HCT116 (cell line): ENCODE results near the gene SAMD14. TPM values are rescaled to one million over a fixed set of nuclear protein-coding genes. Genes with fewer than 3 reads are reported as not detected.
A peak's percentile ranks its signal among the peaks of the same experiment; 100 is the strongest.

Source experiments
- ATAC-seq: fragments of 200-7000 bp; cut with Tn5 transposase; 2 replicates; pipeline ENCODE4 v1.9.1; 2020; ENCODE audit warnings: mild to moderate bottlenecking, moderate library complexity
- BruUV-seq: library from RNA; stranded (reverse); fragments of 400-500 nt; replicated peaks from 2 replicates; lab custom pipeline; 2021; lab: Mats Ljungman, UMichigan
- CTCF ChIA-PET: fragments of 300-600 bp; sonication (Branson Sonifier 250); formaldehyde crosslinking; loops from one replicate; lab custom pipeline; 2021; ENCODE audit warnings: antibody characterized with exemption; lab: Charles Lee
- POLR2A ChIA-PET: fragments of 300-600, 350-600 bp; sonication (Branson Sonifier 250); formaldehyde crosslinking; loops from one replicate; lab custom pipeline; 2021; ENCODE audit warnings: antibody characterized with exemption; lab: Charles Lee
- RAD21 ChIA-PET, 2 experiments: fragments of 300-600 bp; sonication (Branson Sonifier 250); formaldehyde crosslinking; loops; one replicate each; lab custom pipeline; 2023; ENCODE audit warnings: low total read pairs in 2 of 2; ENCODE audit not compliant: uncharacterized antibody in 2 of 2, unreplicated experiment in 2 of 2, low non-redundant PET in 1 of 2; lab: Charles Lee
- DNase-seq: peaks from one replicate; pipeline ENCODE4 v3.0.0-alpha.2; 2010; ENCODE audit warnings: low read depth, low spot score
- H2AFZ ChIP-seq: fragments of 200-600 bp; shearing (Covaris generic), sonication (generic); 2 replicates; pipeline ENCODE4 v1.6.1; 2017; ENCODE audit warnings: low read depth, mixed run types, mixed read lengths, antibody characterized with exemption, low read length; ENCODE audit not compliant: poor library complexity, severe bottlenecking
- H3K27ac ChIP-seq: 2 replicates; pipeline ENCODE4 v1.5.1; 2012; ENCODE audit warnings: low read depth, low read length
- H3K27me3 ChIP-seq: fragments of 200-600 bp; sonication (generic); 2 replicates; pipeline ENCODE4 v1.6.1; 2016; ENCODE audit warnings: mixed run types, low read length, mixed read lengths; ENCODE audit not compliant: insufficient read depth
- H3K36me3 ChIP-seq, 2 experiments: fragments of 200-500 bp in 1 of 2; fragments of 200-600 bp in 1 of 2; sonication (Bioruptor generic) in 1 of 2; sonication (generic) in 1 of 2; 2 replicates each; pipeline versions ENCODE4 v1.5.1 to v1.6.1; 2014 to 2016; ENCODE audit warnings: low read length in 2 of 2, inconsistent platforms in 1 of 2, mixed read lengths in 1 of 2, mixed run types in 1 of 2; ENCODE audit not compliant: insufficient read depth in 2 of 2, control insufficient read depth in 1 of 2
- H3K4me1 ChIP-seq, 2 experiments: fragments of 200-600 bp in 1 of 2; sonication (generic) in 1 of 2; 2 replicates each; pipeline versions ENCODE4 v1.5.1 to v1.6.1; 2012 to 2017; ENCODE audit warnings: low read length in 2 of 2, inconsistent platforms in 1 of 2, mild to moderate bottlenecking in 1 of 2, mixed read lengths in 1 of 2, mixed run types in 1 of 2, moderate library complexity in 1 of 2; ENCODE audit not compliant: insufficient read depth in 2 of 2, control insufficient read depth in 1 of 2
- H3K4me2 ChIP-seq: fragments of 200-600 bp; sonication (generic); 2 replicates; pipeline ENCODE4 v1.6.1; 2017; ENCODE audit warnings: mixed run types, low read length, mixed read lengths
- H3K4me3 ChIP-seq, 2 experiments: fragments of 200-600 bp in 1 of 2; sonication (generic) in 1 of 2; replicated peaks in 1 of 2; 2 replicates each; pipeline ENCODE4 v1.5.1; 2011 to 2016; ENCODE audit warnings: low read length in 2 of 2, control low read depth in 1 of 2, low read depth in 1 of 2, mild to moderate bottlenecking in 1 of 2, mixed read lengths in 1 of 2, mixed run types in 1 of 2
- H3K79me2 ChIP-seq: fragments of 200-600 bp; sonication (generic); 2 replicates; pipeline ENCODE4 v1.6.1; 2017; ENCODE audit warnings: mild to moderate bottlenecking, mixed run types, low read length, moderate library complexity, mixed read lengths; ENCODE audit not compliant: insufficient read depth
- H3K9ac ChIP-seq: fragments of 200-600 bp; sonication (generic); 2 replicates; pipeline ENCODE4 v1.6.1; 2016; ENCODE audit warnings: low read length, mixed read lengths
- H3K9me2 ChIP-seq: fragments of 200-600 bp; sonication (generic), shearing (Covaris generic); 2 replicates; pipeline ENCODE4 v1.6.1; 2017; ENCODE audit warnings: mixed run types, mild to moderate bottlenecking, moderate library complexity; ENCODE audit not compliant: insufficient read depth
- H3K9me3 ChIP-seq, 2 experiments: fragments of 200-500 bp in 1 of 2; fragments of 200-600 bp in 1 of 2; sonication (Bioruptor generic) in 1 of 2; sonication (generic) in 1 of 2; 2 replicates each; pipeline ENCODE4 v1.6.1; 2014 to 2017; ENCODE audit warnings: low read length in 2 of 2, mixed read lengths in 2 of 2, inconsistent platforms in 1 of 2, low read depth in 1 of 2, mild to moderate bottlenecking in 1 of 2, mixed run types in 1 of 2, moderate library complexity in 1 of 2; ENCODE audit not compliant: control insufficient read depth in 1 of 2, insufficient read depth in 1 of 2
- H4K20me1 ChIP-seq: fragments of 200-600 bp; sonication (generic), shearing (Covaris generic); 2 replicates; pipeline ENCODE4 v1.6.1; 2017; ENCODE audit warnings: mixed run types, mild to moderate bottlenecking, moderate library complexity; ENCODE audit not compliant: insufficient read depth
- CBX3 ChIP-seq: IDR thresholded peaks from 2 replicates; pipeline ENCODE4 v1.6.1; 2012; ENCODE audit warnings: low read depth
- ELF1 ChIP-seq: IDR thresholded peaks from 2 replicates; pipeline ENCODE4 v1.6.1; 2012; ENCODE audit warnings: low read depth, borderline replicate concordance
- EZH2phosphoT487 ChIP-seq: fragments of 200-600 bp; IDR thresholded peaks from 2 replicates; pipeline ENCODE4 v1.6.1; 2018; ENCODE audit warnings: antibody characterized with exemption, borderline replicate concordance
- FOSL1 ChIP-seq: IDR thresholded peaks from 2 replicates; pipeline ENCODE4 v1.6.1; 2012; ENCODE audit warnings: low read depth
- JUND ChIP-seq: IDR thresholded peaks from 2 replicates; pipeline ENCODE4 v1.6.1; 2012
- MAX ChIP-seq: IDR thresholded peaks from 2 replicates; pipeline ENCODE4 v1.6.1; 2012
- POLR2A ChIP-seq: IDR thresholded peaks from 2 replicates; pipeline ENCODE4 v1.7.0; 2011; ENCODE audit warnings: borderline replicate concordance; ENCODE audit not compliant: insufficient read depth, insufficient read length; ENCODE audit errors: extremely low read depth
- POLR2AphosphoS5 ChIP-seq: IDR thresholded peaks from 2 replicates; pipeline ENCODE4 v1.6.1; 2011; ENCODE audit warnings: mild to moderate bottlenecking, low read depth, low read length, moderate library complexity
- RAD21 ChIP-seq: IDR thresholded peaks from 2 replicates; pipeline ENCODE4 v1.6.1; 2012; ENCODE audit warnings: low read depth, mild to moderate bottlenecking
- REST ChIP-seq: IDR thresholded peaks from 2 replicates; pipeline ENCODE4 v1.6.1; 2012; ENCODE audit warnings: low read depth
- SIN3A ChIP-seq: IDR thresholded peaks from 2 replicates; pipeline ENCODE4 v1.6.1; 2012; ENCODE audit warnings: low read depth
- SP1 ChIP-seq: IDR thresholded peaks from 2 replicates; pipeline ENCODE4 v1.6.1; 2012; ENCODE audit warnings: low read depth
- TCF7L2 ChIP-seq: IDR thresholded peaks from 2 replicates; pipeline ENCODE4 v1.7.0; 2011; ENCODE audit warnings: borderline replicate concordance, inconsistent platforms; ENCODE audit not compliant: insufficient read depth, insufficient read length; ENCODE audit errors: extremely low read depth
- YY1 ChIP-seq: IDR thresholded peaks from 2 replicates; pipeline ENCODE4 v1.6.1; 2011; ENCODE audit warnings: low read length, low read depth, moderate library complexity, mild to moderate bottlenecking; ENCODE audit not compliant: insufficient replicate concordance; ENCODE audit errors: extremely low read depth
- ZBTB33 ChIP-seq: IDR thresholded peaks from 2 replicates; pipeline ENCODE4 v1.6.1; 2011; ENCODE audit warnings: mild to moderate bottlenecking, low read length, moderate library complexity; ENCODE audit not compliant: insufficient replicate concordance; ENCODE audit errors: extremely low read depth
- ZFX ChIP-seq: fragments of 450-650 bp; IDR thresholded peaks from 2 replicates; pipeline ENCODE4 v1.6.1; 2017
- intact Hi-C: fragments of 100-400 bp; cut with micrococcal nuclease; formaldehyde crosslinking; loops from 2 replicates; pipeline ENCODE4 v1.10.0; 2022
- total RNA-seq: library from RNA; stranded (reverse); gene quantifications from one replicate; pipeline ENCODE4 v1.2.1, GENCODE V29; 2021; ENCODE audit not compliant: unreplicated experiment
- TF ChIP-seq, protein P1 (sequence below): IDR thresholded peaks from 2 replicates; pipeline ENCODE4 v1.6.1; 2012
- TF ChIP-seq, protein P2 (sequence below), 3 experiments: fragments of 200-600 bp in 1 of 3; sonication (generic) in 1 of 3; IDR thresholded peaks in 2 of 3; conservative IDR thresholded peaks in 1 of 3; 2 replicates each; pipeline ENCODE4 v1.5.1; 2012 to 2017; ENCODE audit warnings: low read depth in 2 of 3, low read length in 2 of 3, antibody characterized with exemption in 1 of 3, borderline replicate concordance in 1 of 3, control low read depth in 1 of 3, mild to moderate bottlenecking in 1 of 3, mixed read lengths in 1 of 3, mixed run types in 1 of 3, moderate library complexity in 1 of 3; ENCODE audit not compliant: insufficient read depth in 1 of 3

SAMD14 gene
- total RNA-seq, 1 experiment from 2014 or later: 1.5 TPM

DNA sequence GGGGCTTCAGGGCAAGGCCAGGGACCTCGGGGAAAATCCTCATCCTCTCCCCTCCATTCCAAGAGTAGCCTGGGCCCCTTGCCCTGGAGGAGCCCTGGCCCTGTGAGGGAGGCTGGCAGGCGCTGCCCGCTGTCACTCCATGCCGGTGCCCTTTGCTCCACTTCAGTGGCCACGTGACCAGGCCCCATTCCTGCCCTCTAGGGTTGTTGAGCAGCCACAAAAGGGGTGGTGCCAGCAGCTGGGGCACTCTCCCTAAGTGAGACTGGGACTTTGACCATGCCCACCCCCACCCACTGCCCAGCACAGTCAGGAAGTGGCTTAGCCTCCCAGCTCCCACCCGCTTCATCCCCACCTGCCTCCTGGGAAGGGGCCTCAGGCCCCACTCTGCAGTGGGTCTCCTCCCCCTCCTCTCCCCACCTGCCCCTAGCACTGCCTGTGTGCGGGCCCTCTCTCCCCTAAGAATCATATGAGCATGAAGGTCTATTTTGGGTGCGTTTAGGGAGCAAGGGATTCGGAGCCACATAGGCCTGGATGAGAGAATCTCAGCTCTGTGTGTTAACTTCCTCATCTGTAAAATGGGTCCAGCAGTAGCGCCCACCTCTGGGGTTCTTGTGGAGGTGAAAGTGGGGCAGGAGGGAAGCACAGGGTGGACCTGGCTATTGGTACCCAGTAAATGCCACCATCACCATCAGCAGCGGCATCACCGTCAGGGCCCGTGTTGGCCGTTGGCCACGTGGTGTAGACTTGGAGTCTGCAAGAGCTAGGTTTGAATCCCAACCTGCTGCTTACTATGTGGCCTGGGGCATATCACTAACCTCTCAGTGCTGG lies 27.6 kb downstream of the SAMD14 start:
- Histone ChIP-seq H3K79me2 (no peaks in the 10 kb centered on the region), H3K4me2 (peak overlapping the region; percentile 42), H3K9me2 (no peaks in the 10 kb centered on the region), H3K4me3 (no peak overlapping the region), H3K9me3 (no peaks in the 10 kb centered on the region), H4K20me1 (no peaks in the 10 kb centered on the region), H2AFZ (no peak overlapping the region), H3K27ac (peak overlapping the region; percentile 47; the same call in 1 of the 2 replicates), H3K4me1 (peaks cover 32 to 33% of the 10 kb centered on the region in 2 experiments), H3K9ac (peak overlapping the region; percentile 22; the same call in 1 of the 2 replicates), H3K27me3 (no peaks in the 10 kb centered on the region), H3K36me3 (peaks cover 0 to 7% of the 10 kb centered on the region in 2 experiments; a peak in 2 of 4 replicates)
- DNase-seq (no peak), ATAC-seq (peak; percentile 69)
- BruUV-seq: no TSS peak
- ChIA-PET RAD21 (no interaction called here), CTCF (interaction anchor here (3.3 kb wide), 1 partner anchor 9 kb away, joined by 15 read pairs; no protein-coding TSS in a partner anchor), POLR2A (no interaction called here)
- no peak for TF ChIP-seq SP1
- no peak for TF ChIP-seq MAX
- TF ChIP-seq EZH2phosphoT487: no peak
- no peak for TF ChIP-seq REST
- TF ChIP-seq YY1: no peak
- no peak for TF ChIP-seq POLR2AphosphoS5
- no peak for TF ChIP-seq JUND
- TF ChIP-seq CBX3: no peak
- TF ChIP-seq, protein P1, sequence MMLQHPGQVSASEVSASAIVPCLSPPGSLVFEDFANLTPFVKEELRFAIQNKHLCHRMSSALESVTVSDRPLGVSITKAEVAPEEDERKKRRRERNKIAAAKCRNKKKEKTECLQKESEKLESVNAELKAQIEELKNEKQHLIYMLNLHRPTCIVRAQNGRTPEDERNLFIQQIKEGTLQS: no peak
- no peak for TF ChIP-seq ZFX
- TF ChIP-seq ELF1: no peak
- no peak for TF ChIP-seq FOSL1
- no peak for TF ChIP-seq TCF7L2
- no peak for TF ChIP-seq SIN3A
- TF ChIP-seq, protein P2, sequence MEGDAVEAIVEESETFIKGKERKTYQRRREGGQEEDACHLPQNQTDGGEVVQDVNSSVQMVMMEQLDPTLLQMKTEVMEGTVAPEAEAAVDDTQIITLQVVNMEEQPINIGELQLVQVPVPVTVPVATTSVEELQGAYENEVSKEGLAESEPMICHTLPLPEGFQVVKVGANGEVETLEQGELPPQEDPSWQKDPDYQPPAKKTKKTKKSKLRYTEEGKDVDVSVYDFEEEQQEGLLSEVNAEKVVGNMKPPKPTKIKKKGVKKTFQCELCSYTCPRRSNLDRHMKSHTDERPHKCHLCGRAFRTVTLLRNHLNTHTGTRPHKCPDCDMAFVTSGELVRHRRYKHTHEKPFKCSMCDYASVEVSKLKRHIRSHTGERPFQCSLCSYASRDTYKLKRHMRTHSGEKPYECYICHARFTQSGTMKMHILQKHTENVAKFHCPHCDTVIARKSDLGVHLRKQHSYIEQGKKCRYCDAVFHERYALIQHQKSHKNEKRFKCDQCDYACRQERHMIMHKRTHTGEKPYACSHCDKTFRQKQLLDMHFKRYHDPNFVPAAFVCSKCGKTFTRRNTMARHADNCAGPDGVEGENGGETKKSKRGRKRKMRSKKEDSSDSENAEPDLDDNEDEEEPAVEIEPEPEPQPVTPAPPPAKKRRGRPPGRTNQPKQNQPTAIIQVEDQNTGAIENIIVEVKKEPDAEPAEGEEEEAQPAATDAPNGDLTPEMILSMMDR (IDR thresholded peaks at IDR 0.05 in 2 of 3, conservative IDR thresholded peaks at IDR 0.05 in 1 of 3; ENCODE audit: borderline replicate concordance in 1 of 3, insufficient read depth in 1 of 3, low read depth in 2 of 3, low read length in 2 of 3): no peak
- TF ChIP-seq POLR2A: no peak
- no peak for TF ChIP-seq RAD21
- no peak for TF ChIP-seq ZBTB33
- intact Hi-C loops: no loop called here
